HG03460 (cell line): ENCODE results near the gene KLHDC10.
"Not testable (repeated sequence)": the region's sequence is repeated elsewhere in the genome, so short reads cannot be mapped to it uniquely, and the experiment has no call there.

ENCODE experiments used
- ATAC-seq: cut with Tn5 transposase; IDR thresholded peaks from one replicate; pipeline ENCODE4 v1.9.1; 2021; ENCODE audit not compliant: unreplicated experiment

KLHDC10 gene

DNA sequence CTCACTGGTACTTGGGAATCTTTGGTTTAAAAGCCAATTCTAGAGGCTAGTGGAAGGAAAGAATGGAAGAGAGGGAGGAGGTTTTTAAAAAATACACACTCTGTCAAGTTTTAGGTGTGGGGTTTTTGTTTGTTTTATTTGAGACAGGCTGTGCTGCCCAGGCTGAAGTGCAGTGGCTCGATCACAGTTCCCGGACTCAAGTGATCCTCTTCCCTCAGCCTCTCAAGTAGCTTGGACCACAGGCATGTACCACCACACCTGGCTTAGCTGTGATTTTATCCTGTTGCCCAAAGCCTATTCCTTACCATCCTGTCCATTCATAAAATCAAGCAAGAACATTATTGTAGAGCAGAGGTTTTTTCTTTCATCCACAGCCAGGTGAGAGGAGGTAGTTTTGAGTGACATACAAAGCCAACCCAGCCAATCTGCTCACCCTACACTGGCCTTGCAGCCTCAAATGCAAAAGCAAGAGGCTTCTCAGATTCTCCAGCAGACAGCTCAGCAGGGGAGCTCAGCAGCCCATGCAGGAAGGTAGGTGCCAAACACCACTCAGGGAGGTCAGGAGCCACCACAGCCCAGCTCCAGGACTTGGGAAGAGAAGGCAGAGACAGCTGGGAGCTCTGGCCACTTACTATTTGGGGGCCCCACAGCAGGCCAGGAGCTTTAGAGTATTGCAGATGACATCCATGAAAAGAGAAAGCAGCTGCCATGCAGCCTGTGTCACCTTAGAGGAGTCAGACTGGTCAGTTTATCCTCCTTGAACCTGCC is 69.0 kb downstream of the KLHDC10 start:
- no peak for ATAC-seq

GRCh38 chr7:130140551-130141160 is 70.3 kb downstream of the KLHDC10 start:
- ATAC-seq, result no peak

- peak; percentile 56 for ATAC-seq
These were observed 71.0 kb downstream of the KLHDC10 start for GRCh38 chr7:130141161-130141883.

GRCh38 chr7:130141884-130142653 is 71.7 kb downstream of the KLHDC10 start:
- no peak for ATAC-seq

DNA sequence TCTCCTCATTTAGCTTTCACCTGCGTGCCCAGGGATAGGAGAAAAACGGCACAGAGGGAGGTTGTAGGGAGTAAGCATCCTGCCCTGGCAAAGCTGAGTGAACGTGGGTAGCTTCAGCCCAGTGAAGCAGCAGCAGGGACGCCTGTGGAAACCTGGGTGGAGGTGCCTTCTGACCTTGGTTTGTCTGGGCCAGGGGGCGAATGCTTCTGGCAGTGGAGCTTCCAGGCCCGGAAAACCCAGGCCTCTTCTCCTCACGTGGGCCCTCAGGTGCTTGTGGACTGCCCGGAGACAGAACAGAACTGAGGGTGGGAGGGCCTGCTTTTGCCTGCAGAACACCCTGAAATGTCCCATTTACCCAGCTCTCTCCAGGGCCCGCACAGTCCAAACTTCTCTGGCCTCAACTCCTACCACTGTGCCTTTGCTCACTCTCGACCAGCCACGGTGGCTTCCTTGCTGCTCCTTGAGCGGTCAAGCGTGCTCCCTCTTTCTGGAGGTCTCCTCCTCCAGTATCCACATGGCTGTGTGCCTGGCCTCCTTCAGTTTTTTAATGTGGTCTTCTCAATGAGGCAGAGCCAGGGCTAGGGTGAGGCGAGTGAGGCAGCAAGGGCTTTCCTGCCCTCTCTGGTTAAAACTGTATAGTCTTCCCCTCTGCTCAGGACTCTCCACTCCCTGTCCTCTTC is 72.5 kb downstream of the KLHDC10 start:
- ATAC-seq, result no peak

- ATAC-seq, result no peak
These were observed 73.0 kb downstream of the KLHDC10 start for GRCh38 chr7:130143334-130143732.

DNA sequence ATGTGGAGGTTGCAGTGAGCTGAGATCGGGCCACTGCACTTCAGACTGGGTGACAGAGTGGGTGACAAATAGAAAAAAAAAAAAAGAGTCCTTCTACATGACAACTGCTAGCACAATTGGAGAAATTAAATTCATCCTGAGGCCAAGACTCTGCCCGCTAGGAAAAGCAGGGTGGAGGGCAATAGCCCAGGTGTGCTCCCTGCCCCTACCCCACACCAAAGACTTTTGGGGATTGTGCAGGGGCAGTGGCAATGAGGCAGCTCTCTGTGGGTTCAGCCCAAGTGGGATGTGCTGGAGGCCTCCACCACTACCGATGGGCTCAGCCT is 73.6 kb downstream of the KLHDC10 start:
- no peak for ATAC-seq

DNA sequence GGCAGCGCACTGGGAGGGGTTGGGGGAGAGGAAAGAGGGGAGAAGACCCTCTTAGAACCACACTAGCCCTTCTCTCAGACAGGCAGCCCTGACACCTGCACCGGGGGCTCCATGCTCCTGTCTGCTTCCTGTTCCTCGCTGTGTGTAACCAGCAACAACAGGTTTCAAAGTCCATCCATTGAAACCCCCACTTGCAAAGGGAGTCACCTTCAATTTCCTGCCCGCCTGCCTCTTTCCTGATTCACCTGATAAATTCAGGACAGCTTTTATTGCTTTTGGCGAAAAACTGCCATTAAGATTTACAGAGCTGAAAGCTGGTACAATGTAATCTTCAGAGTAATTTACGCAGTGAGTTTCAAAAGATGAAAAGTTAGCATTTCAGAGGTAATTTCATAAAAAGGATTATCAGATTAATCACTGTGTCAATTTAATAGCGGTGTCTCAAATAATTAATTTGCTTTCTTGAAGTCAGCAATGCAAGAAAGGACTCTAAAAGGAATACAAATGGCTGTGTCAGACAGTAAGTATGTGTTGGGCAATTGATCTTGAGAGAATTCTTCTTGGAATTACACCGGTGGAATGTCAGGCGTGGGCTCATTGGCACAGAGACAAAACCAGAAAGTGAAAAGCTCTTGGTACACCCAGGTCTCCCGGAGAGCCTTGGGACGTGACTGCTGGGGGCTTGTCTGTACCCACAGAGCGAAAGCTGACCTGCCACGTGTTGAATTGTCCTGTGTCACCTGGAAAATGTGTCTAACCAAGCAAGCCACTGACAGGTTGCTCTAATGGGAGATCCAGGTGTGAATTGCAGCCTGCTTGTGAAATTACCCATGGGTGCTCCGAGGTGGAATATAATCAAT is 74.2 kb downstream of the KLHDC10 start:
- ATAC-seq, result no peak

DNA sequence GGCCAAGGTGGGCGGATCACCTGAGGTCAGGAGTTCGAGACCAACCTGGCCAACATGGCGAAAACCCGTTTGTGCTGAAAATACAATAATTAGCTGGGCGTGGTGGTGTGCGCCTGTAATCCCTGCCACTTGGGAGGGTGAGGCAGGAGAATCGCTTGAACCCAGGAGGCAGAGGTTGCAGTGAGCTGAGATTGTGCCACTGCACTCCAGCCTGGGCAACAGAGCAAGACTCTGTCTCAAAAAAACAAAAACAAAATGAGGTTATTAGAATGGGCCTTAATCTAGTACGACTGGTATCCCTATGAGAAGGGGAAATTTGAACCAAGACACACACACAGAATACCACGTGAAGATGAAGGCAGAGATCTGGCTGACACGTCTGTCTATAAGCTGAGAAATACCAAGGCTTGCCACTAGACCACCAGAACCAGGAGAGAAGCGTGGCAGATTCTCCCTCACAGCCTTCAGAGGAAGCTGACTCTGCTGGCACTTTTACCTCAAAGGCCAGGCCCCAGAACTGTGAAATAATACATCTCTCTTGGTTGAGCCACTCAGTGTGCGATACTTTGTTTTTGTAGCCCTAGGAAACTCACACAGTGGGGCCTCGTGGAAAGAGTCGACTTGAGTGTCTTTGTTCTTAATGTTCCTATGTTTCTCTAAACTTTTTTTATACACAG is 75.2 kb downstream of the KLHDC10 start:
- ATAC-seq, result no peak

DNA sequence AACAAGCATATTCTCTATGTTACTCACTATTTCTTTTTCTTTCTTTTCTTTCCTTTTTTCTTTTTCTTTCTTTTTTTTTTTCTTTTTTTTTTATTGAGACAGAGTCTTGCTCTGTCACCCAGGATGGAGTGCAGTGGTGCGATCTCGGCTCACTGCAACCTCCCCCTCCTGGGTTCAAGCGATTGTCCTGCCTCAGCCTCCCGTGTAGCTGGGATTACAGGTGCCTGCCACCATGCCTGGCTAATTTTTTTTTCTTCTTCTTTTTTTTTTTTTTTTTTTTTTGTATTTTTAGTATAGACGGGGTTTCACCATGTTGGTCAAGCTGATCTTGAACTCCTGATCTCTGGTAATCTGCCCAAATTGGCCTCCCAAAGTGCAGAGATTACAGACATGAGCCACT is 75.8 kb downstream of the KLHDC10 start:
- ATAC-seq, result not testable (repeated sequence)

GRCh38 chr7:130146693-130147405 is 76.5 kb downstream of the KLHDC10 start:
- ATAC-seq, result no peak

DNA sequence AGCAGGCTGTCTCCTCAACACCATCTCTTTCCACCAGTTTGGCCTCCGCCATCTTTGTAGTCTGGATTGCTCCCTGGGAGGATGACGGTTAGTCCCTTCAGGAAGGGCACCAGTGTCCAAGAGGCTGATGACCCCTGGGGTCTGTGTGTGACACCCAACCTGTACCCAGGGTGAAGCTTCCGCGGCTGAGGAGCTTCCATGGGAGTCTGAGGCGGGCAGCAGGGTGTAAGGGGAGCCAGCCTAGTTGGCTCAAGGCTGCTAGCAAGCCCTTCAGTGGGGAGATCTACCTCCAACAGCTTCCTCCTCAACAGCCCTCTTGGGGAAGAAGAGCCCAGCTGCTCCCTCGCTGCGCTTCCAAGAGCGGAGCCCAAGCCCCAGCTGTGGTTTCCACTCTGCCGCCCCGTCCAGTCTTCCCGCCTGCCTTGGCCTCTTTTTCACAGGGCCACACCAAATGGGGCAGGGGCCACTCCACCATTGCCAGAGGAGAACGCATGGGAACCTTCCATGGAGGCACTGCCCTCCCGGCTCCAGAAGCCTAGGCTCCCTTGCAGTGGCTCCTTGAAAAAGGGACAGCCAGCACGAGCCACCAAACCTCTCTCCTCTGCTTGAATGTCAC is 77.5 kb downstream of the KLHDC10 start:
- no peak for ATAC-seq

- ATAC-seq, result no peak
These were observed 78.2 kb downstream of the KLHDC10 start for GRCh38 chr7:130148561-130148960.

- peak; percentile 64 for ATAC-seq
These were observed 79.2 kb downstream of the KLHDC10 start for GRCh38 chr7:130149281-130150139.

DNA sequence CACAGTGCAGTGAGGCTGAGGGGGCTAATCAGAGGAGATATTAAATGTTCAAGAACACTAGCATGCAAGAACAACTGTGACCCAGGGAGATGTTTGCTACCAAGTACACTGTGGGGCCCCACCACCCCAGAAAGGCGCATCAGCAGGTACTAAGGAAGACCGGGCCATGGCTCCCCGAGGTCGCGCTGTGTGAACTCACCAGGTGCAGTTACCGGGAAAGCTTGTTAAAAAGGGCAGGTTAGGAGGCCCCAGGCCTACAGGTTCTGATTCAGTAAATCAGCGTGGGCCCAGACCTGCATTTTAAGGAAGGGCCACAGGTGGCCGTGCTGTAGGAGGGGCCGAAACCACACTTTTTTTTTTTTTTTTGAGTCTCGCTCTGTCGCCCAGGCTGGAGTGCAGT is 80.3 kb downstream of the KLHDC10 start:
- no peak for ATAC-seq

- ATAC-seq, result no peak
These were observed 81.5 kb downstream of the KLHDC10 start for GRCh38 chr7:130151591-130152492.
